Glomerular endothelial cell (primary cell): ENCODE results near the gene STX16. TPM values are rescaled to one million over a fixed set of nuclear protein-coding genes. Genes with fewer than 3 reads are reported as not detected.
"Not testable (repeated sequence)": the region's sequence is repeated elsewhere in the genome, so short reads cannot be mapped to it uniquely, and the experiment has no call there.

ENCODE experiments used
- DNase-seq: peaks from one replicate; pipeline ENCODE4 v3.0.0-alpha.2; 2011; ENCODE audit warnings: low read depth, low spot score; ENCODE audit errors: extremely low read depth
- total RNA-seq: library from RNA; depleted of rRNA; stranded (reverse); fragments of >200 nt; gene quantifications from 2 replicates; pipeline ENCODE4 v1.2.3, GENCODE V29; 2015

Gene STX16
- total RNA-seq, 1 donor from 2014 or later: 47.1 TPM

DNA sequence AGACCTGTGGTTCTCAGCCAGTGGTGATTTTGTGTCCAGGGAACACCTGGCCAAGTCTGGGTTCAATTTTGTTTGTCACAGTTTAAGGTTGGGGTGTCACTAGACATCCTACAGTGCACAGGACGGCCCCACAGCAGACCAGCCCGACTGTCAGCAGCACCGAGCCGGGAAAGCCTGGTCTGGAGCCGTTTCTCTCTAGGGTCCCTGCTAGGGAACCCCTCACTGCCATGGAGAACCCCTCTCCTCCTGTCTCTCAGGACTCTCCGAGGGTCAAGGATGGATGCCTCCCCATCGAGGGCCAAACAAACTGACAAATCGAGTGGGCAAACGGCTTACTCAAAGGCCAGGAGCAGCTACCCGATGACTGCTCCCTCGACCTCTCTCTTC lies 15.8 kb upstream of the STX16 start:
- no peak for DNase-seq

DNA sequence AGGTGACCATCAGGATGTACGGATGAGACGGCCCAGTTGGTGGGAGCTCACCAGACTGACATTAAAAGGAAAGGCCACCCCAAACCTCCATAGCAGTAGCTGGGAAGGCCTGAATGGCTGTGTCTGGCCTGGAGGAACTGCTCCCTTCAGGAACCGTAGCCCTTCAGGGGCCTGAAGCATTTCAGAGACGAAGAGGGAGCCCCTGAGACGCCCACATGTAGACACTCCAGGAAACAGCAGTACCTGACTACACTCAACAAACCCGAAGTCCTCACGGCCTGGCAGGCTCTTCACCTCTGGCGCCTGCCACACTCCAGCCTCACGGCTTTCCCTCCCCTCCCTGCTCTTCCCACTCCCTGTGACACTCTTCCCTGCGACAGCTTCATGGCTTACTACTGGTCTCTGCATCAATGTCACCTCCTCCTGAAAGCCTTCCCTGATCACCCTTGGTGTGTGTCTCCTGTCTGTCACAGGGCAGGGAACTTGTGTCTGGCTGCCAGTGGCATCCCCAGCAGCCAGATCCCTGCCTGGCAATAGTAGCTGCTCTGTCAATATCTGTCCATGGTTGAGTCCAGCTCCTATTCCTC lies 14.6 kb upstream of the STX16 start:
- DNase-seq: no peak

DNA sequence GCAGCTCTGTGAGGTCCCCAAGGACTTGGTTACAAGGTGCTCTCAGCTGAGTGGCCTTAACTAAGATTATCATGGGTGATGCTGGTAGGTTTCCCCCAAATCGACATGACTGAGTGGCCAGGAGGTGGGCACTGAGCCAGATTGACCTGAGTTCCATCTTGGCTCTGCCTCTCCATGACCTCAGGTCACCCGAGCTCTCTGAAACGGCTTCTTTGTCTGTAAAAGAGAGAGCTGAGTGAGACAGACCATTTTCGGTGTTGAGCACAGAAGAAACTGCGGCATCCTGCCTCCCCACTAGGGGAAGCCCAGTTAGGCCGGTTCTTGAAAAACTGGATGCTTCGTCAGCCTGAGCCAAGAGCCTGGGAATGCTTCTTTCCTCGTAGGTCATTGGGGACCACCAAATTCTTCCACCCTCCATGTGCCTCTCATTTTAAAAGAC lies 14.1 kb upstream of the STX16 start:
- DNase-seq: no peak

DNA sequence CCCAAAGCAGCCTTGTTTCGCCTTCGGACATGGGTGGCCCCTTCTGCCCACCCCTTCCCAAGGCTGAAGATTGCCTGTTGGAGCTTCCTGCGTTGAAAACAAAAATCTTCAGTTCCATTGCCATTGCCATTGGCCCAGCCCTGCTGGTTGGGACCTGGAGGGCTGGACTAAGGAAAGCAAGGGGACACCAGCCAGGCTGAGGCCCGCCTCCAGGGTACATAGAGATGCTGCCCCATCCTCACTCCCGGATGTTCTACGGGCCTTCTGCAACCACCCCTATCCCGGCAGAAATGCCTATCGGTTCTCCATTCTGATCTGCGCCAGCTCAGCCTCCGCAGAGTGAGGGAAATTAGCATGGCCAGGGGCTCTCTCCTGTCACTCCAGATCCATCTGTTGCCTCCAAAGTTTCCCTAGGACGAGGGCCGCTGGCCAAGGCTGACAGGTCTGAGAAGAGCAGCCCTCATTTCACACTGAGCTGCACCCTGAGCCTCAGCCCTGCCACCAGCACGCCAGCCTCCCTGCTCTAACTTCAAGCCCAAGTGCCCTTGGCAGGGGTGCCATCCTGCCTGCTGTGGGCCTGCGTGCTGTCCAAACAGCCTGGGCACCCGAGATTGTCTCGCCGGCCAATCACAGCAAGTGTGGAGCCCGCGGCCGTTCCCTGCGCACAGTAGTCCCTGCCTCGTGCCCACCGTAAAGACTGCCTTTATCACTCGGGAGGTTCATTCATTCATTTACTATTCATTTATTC lies 13.4 kb upstream of the STX16 start:
- DNase-seq: no peak

DNA sequence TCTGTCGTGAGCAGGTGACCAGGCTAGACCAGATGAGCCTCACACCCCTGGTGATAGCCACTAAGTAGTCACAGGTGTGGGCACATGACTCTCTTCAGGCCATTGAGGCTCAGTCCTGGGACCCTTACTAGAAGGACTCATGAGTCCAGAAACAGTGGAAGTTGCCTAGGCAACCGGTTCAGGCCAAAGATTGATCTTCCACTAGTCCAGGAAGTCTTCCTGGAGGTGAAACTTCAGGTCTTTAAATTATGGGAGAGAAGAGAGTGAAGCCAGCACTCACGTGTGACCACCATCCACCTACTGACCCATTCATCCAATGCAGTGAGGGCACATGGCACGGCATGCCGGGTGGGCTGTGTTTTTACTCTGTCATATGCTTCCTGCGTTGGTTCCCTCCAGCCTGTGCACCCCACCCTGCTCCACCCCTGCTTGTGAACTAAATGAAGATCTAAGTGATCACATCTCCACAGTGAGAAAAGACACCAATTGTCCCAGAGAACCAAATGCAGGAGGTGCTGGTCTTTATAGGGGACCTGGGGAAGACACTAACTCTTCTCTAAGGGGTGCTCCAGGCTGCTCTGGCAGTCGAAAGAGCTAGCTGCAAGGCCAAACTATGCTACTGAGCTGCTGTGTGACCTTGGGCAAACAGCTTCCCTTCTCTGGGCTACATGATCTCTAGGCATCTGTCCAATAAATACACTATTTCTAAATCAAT lies 12.5 kb upstream of the STX16 start:
- no peak for DNase-seq

DNA sequence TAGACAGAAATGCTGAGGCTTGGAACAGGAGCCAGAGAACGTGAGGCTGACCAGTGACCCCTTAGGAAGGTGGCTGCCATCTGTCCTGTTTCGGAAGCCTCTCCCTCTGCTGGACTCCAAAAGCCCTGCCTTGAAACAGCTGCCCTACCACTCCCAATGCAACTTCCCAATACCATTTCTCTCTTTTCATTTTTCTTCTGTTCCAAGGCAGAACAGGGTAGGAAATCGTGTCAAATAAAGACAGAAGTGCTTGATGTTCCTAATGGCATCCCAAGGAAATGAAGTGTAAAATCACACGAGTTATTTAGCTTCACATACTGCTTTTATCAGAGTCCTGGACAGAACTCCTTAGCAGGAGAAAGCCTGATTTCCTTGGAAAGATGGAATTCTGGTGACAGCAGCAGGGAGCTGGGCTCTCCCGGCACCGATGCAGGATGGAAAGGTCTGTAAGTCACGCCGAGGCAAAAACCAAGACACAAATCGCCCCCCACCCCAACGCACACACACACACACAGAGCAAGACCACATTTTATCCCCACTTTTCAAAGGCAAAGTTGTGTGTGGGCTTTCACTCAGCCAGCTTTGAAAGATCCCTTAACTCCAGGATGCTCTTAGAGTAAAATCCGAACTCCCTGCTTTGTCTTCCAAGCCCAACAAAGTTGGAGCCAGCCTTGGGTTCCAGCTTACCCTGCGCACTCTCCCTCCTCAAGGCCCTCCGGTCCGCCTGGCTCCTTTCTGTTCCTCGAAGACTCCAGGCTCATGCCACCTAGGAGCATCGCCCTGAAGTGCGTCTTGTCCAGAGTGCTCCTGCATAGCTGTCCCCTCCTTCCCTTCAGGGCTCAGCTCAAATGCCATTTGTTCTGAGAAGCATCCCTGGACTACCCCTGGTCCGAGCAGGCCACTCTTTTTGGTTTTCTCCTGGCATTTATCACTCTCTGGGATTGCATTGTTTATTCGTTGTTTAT lies 11.6 kb upstream of the STX16 start:
- no peak for DNase-seq

DNA sequence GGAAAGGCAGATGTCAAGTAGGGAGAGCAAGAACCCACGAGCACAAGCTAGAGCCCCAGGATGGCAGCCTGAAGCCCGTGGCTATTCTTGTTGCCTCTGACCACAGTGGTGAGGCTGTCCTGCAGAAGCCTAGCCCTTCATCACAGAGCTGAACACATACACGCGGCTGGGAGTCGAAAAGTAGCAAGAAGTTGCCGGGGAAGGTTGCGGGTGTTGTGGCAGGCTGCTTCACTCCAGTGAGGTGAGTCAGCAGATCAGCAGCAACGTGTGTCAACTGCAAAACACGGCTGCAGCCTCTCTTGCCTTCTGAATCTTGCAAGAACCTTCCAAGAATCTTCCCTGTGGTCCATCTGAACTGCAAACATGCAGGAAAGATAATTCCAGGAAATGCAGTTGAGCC lies 10.6 kb upstream of the STX16 start:
- no peak for DNase-seq

DNA sequence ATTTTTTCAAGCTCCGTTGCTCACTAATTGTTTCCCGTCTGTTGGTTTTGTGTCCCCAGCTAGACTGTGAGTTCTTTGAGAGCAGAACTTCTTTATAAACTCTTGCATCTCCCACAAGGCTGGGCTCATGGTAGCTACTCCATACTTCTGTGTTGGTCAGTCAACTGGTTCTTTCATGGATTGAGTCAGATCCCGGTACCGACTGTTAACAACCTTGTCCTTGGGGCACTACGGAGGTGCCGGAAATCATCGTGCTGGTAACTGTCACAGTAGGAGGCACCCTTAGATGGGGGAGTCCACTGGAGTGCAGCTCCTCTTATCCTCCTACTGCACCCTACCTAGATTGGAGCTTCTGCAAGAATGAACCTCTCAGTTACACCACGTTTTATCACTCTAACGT lies 8.6 kb upstream of the STX16 start:
- no peak for DNase-seq

DNA sequence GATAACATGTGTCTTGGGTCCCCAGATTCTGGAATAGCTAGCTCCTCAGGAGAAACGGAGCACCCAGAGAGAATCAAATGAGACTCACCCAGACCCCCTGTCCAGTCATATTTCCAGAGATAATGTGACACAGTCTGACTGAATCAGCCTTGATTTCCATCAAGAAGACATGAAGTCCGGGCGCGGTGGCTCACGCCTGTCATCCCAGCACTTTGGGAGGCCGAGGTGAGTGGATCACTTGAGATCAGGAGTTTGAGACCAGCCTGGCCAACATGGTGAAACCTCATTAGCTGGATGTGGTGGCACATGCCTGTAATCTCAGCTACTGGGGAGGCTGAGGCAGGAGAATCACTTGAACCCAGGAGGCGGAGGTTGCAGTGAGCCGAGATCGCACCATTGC lies 8.2 kb upstream of the STX16 start:
- DNase-seq: not testable (repeated sequence)

DNA sequence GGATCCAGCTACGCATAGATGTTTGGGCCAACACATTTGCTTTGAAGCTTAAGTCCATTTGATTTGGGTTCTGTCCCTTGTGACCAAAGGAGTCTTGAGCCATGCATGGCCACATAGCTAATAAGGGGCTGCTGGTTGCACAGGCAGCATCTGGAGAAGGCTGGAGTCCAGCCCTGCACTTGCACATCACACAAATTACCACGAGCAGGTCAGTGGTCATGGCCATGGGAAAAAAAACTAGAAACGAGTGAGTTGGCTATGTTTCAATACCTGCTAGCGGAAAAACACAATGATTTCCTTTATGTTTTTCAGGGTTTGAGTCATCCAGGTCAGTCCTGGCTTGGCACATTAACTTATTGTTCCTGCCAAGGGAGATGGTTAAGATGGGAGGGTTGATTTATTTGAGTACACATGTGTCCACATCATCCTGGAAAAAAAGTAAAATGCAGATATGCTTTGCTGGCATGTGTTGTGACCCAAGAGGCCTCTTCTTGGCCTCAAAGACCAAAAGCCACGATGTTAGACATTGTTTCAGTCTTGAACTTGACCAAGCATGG lies 5.6 kb upstream of the STX16 start:
- no peak for DNase-seq

DNA sequence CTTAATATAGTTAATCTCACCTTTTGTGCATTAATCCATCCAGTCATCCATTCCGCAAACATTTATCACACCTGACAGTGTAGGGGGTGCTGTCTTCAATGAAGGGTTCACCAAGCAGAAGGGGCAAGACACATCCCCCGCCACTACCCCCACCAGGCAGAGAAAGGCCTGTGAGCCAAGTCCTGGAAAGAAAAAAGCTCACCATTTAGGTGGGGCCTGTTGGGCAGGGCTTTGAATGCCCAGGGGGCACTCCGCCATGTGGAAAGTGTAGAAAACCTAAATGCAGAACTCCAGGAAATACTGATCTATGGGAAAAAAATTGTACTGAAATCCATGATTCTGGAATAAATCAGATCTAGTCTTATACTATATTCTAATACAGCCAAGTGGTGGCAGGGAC lies 4.8 kb upstream of the STX16 start:
- no peak for DNase-seq

DNA sequence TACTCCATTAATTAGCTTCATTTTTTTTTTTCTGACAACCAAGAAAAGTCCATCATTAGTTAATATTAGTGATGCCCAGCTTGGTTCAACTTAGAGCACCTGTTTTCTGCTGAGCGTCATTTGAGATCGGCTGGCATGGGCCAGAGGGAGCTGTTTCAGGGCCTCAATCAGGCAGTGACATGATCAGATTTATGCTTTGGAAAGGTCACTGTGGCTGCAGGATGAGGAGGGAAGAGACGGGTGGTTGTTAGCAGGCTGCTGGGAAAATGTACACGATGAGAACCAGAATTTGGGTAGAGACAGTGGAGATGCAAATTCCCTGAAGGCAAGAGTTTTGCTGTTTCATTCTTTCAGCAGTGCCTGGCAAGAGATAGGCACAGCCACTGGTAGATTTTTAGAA lies 4.4 kb upstream of the STX16 start:
- no peak for DNase-seq

DNA sequence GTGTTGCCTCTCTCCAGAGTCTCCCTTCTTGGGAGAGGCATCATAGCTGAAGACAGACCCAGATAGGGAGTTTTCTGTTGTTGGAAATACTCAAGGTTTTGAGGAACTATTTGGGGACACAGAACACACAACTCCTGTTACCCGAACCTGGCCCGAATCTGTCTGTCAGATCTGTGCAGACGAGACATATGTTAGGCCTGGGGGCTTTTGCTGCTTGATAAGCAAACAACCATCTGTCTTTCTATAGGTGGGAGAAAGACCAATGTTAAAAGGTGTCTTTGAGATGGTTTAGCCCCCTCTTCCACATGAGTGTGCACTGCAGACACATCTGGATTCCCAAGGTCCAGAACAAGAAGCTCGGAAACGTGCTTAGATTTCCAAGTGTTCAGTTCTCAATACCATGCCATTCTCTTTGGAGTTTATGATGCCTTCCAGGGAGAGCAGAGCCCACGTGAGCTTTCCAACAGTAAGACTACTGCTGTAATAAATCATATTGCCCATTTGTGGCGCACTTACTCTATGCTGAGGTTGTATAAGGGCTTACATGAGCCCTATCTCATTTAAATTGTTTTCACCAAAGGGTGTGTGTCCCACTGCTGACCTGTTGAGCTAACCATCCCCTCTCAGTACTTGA lies 3.8 kb upstream of the STX16 start:
- DNase-seq: no peak

DNA sequence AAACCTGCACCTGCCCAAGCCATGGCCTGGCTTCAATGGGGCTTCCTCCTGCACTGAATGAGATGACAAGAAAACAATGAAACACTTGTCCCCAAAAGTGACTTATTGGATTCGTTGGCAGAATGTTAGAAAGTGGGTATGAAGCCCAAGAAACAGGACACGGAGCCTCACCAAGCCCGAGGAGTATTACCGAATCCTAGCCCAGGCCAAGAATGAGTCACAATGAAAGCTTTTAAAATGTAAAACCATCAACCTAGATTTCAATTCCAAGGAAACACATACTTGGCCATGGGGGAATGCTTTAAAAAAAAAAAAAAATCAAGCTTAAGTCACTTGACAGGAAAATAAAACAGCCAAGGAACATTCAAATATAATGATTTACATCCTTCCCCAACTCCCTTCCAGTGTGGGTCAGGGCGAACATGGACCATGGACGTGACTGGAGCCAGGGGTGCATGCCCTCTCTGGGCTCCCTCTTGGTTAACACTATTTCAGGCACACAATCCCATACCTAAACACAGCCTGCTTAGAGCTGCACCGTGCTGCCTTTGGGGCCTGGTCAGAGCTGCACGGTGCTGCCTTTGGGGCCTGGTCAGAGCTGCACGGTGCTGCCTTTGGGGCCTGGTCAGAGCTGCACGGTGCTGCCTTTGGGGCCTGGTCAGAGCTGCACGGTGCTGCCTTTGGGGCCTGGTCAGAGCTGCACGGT lies 3.1 kb upstream of the STX16 start:
- DNase-seq: no peak

DNA sequence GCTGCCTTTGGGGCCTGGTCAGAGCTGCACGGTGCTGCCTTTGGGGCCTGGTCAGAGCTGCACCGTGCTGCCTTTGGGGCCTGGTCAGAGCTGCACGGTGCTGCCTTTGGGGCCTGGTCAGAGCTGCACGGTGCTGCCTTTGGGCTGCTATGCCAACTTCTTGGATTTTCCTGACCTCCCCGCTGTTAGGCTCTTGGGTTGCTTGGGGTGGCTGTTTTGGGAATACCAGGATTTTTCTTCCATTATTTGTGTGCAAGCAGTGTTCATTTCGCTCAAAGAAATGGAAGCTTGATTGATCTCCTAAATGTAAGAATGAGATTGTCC lies 2.6 kb upstream of the STX16 start:
- DNase-seq: not testable (repeated sequence)

DNA sequence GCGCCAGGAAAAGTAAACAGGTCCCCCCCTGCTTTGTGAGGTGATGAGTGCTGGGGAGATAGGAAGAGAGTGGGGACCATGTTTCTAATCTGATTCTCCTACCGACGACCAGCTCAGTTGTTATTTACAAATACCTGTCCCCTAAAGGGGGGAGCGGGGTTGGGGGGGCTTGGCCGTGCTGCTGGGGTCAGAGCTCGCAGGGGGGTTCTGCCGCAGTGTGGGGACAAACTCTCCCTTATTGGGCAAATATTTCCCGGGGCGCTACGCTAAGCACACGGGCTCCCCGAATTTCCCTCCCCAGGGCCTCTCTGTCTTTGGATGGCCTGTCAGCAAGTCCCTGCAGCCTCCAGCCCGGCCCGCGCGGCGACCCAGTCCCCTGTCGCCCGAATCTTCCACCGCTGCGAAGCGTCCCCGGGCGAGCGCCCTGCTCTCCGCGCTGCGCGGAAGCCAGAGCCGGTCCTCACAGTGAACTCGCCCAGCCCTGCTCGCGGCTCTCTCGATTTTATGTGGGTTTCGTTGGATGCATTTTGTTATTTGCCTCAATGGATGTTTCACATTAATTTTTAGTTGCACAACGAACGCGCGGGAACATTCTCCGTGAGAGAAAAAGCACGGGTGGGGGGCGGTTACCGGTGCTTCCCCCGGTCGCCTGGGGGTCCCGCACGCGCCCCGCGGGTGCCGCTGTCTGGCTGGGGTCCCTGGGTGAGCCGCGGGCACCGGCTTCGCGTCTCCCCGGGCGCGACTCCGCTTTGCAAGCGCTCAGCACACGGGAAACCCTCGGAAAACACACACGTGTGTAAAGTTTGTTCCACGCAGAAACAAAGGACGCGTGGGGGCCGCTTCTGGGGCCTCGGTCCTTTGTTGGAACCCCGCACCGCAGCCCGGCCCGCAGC lies 1.5 kb upstream of the STX16 start:
- DNase-seq: no peak

DNA sequence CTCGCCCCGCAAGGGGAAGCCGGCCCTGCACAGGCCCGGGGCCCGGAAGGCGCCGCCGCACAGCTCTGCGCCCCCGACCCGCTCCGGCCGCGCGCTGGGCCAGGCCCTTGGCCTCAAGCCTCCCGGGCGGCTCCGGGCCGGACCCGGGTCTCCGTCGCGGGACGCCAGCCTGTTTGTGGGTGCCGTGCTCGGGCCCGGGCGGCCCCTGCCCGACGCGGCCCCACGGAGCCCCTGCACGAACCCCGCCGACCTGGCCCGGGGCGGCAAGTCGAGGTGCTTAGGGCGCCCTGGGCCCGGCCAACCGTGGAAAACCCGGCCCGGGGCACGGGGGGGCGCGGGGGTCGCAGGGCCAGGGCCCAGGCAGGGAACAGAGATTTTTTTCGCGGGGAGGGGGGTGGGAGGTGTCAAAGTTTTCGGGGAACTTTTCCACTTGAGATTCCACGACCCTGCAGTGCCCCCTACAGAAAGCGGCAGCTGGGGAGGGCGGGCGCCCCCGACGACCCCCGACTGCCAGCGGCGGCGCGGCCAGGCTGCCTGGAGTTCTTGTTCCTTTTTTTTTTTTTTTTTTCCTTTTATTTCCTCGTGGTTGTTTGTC lies 805 bp upstream of the STX16 start:
- DNase-seq: no peak

DNA sequence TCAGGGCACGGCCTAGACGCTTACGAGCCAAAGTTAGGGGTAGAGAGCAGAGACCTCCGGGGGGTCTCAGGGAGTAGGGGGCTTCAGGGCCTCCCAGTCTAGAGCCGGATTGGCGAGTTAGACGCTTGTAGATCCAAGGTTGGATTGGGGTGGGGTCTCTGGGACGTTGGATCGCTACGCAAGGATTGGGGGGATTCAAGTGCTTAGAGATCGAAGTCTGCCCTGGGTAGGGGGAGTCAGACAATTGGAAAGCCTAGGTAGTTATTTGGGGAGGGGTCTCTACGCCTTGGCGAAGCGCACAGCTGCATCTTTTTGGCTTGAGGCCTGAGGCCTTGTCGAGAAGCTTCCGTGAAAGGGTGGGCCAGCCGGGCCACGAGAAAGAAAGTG lies 469 bp downstream of the STX16 start:
- DNase-seq: no peak
